GM19395 (cell line): ENCODE results near the gene POLRMT.
A peak's percentile ranks its signal among the peaks of the same experiment; 100 is the strongest.

Experiments
- ATAC-seq: cut with Tn5 transposase; IDR thresholded peaks from one replicate; pipeline ENCODE4 v1.9.1; 2021; ENCODE audit warnings: mild to moderate bottlenecking, moderate library complexity; ENCODE audit not compliant: unreplicated experiment

Gene POLRMT

GRCh38 chr19:648305-648704 is 15.0 kb upstream of the POLRMT start:
- ATAC-seq, result no peak

GRCh38 chr19:647566-648284 is 14.4 kb upstream of the POLRMT start:
- no peak for ATAC-seq

GRCh38 chr19:646779-647565 is 13.6 kb upstream of the POLRMT start:
- no peak for ATAC-seq

GRCh38 chr19:645912-646778 is 12.8 kb upstream of the POLRMT start:
- no peak for ATAC-seq

- no peak for ATAC-seq
These were observed 11.5 kb upstream of the POLRMT start for GRCh38 chr19:644789-645188.

GRCh38 chr19:644363-644762 is 11.0 kb upstream of the POLRMT start:
- no peak for ATAC-seq

- ATAC-seq, result no peak
These were observed 10.4 kb upstream of the POLRMT start for GRCh38 chr19:643736-644135.

- no peak for ATAC-seq
These were observed 9.7 kb upstream of the POLRMT start for GRCh38 chr19:642767-643727.

GRCh38 chr19:641702-642101 is 8.4 kb upstream of the POLRMT start:
- ATAC-seq, result no peak

GRCh38 chr19:640606-641189 is 7.4 kb upstream of the POLRMT start:
- no peak for ATAC-seq

- ATAC-seq, result no peak
These were observed 6.8 kb upstream of the POLRMT start for GRCh38 chr19:640161-640558.

GRCh38 chr19:639253-640160 is 6.2 kb upstream of the POLRMT start, which contains the start of gene FGF22:
FGF22 (plus strand) TSS chr19:639879; CDS start chr19:639926, 47 bp downstream.
- no peak for ATAC-seq

- ATAC-seq, result no peak
These were observed 5.5 kb upstream of the POLRMT start for GRCh38 chr19:638906-639252.

- no peak for ATAC-seq
These were observed 1.8 kb upstream of the POLRMT start for GRCh38 chr19:634975-635652.

- ATAC-seq, result peak; percentile 6
These were observed 676 bp upstream of the POLRMT start for GRCh38 chr19:633786-634639.

GRCh38 chr19:632579-633067 is 714 bp downstream of the POLRMT start:
- ATAC-seq, result peak; percentile 24
